DMS79 (cell line): ENCODE measurements around the gene CTSZ.
"Not testable (repeated sequence)": the region's sequence is repeated elsewhere in the genome, so short reads cannot be mapped to it uniquely, and the experiment has no call there.

Experiments used
- DNase-seq: peaks from one replicate; lab custom pipeline; 2025; lab: John Stamatoyannopoulos, UW

The CTSZ gene

DNA sequence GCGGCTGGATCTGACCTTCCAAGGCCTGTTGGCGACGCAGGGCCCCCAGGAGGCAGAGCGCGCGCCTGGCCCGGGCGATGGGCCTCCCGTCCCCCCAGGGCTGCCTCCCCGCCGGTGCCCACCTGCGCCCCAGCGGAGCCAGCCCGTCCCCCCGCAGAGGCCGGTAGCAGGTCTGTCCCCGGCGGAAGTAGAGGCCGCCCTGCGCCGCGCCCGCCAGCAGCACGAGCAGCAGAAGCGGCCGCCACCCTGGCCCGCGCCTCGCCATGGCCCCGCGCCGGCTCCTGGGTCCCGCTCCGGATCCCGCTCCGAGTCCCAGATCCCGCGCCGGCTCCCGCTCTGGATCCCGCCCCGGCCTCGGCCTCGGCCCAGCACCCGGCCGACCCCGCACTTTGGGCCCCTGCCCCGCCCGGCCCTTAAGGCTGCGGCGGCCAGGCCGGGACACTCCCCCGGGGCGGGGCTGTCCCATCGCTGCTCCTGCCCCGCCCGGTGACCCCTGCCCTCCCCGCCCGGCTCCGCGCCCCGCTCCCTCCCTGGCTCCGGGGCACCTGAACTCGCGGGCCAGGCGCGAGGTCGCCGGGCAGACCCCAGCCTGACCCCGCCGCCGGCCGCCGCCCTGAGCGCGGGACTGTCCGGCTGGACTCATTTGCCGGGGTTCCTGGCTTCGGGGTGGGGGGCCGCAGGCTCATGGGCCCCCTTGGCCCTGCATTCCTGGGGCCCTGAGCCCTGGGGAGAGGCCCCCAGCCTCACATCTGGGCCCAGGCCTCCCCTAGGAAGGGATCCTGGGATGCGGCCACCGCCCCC lies at the start of gene CTSZ:
TSS of gene CTSZ (minus strand) at position 391 of the 801 bp plus-strand sequence. CDS start at position 265, 126 bp downstream.
- no peak for DNase-seq

DNA sequence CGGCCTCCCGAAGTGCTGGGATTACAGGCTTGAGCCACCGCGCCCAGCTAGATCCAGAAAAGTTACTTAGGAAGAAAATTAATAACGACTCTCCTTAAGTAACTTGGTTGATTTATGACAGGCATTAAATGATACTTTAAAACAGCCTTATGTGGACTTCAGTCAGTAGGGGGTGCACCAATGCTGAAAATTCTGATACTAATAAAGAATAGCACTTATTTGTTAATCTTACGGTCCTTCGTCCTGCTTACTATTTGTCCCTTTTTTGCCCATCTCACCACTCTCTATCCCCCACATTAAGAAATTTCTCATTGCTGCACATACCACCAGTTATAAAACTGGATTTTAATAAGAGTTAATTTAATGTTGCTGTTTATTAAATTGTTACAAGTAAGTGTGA lies 48.2 kb upstream of the CTSZ start:
- DNase-seq, result no peak

DNA sequence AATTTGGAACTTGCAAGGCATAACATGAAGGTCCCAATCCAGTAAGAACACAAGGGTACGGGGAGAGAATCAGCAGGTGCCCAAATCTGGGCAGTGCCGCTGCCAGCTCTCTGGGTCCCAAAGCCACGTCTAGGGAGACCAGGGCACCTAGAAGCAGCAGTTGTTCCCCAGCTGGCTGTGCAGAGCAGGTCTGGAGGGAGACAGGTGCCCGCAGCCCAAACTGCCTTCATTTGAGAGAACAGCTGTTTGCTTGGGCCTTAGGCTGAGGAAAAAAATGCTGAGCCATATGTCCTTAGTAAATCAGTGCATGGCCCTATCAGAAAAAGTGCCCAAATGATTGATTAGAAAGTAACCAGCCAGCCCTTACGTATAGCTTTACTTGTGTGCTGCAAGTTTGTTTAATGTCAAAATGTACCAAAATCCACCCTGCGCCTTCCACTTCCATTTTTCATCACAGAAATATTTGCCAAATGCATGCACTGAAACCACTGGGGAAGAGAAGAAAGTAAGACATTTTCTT lies 44.7 kb upstream of the CTSZ start:
- DNase-seq, result no peak

DNA sequence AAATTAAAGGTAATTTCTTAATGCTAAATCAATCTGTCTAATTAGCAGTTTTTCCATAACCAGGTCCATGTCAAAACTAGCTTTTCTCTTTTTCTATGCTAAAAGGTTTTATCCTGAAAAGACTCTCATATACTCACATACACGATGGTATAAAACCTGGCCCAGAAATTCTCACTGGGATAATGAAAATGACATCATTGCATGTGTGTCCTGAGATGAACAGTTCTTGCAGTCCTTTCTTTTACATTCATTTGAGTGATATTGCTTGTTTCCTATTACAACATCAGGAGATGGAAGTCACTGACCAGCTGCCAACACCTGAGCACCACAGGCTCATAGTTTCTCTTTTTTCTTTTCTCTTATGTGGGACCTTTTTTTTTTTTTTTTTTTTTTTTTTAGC lies 43.4 kb upstream of the CTSZ start:
- no peak for DNase-seq

DNA sequence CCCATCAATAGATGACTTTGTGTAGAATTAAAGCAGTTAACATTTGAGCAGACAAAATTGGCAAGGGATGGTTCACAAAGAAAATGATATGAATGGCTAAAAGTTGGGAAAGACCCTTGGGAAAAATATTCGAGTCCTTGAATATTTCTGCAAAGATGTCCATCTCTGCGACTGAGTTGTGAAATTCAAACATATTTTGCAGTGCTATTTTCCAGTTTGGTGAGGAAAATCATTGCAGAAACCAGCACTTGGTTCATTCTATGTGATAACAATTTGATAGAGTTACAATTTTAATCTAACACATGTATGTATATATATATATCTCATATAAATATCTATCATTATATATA lies 41.6 kb upstream of the CTSZ start:
- DNase-seq, result no peak

DNA sequence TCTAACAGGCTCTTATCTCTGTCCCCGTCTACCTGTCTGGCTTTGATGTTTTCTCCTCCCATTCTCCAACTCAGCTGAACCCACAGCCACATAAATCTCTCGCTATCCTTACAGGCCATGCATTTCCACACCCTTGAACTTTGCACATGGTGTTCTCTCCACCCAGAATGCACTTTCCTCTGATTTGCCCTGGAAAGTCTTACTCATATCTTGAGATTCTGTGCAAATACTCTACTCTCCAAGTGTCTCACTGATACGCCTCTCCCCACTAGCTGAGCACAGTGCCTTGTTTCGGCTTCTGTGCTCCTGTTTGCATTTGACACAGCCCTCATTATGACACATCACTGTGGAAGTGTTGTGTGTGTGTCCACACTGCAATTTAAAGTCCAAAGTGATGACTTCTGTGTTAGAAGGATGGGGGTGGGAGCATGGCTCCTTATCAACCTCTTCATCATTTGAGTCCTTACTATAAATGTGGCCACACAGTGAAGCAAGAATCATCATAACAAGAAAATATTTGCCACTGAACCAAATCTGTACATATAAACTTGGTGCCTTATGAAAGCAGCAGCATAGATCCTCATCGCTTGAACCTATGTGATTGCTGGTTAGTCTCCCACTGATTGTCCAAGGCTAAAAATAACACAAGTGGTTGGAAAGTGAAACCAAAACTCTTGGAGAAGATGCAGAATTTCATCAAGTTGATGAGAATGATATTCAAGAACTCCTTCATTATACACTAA lies 41.1 kb upstream of the CTSZ start:
- no peak for DNase-seq

DNA sequence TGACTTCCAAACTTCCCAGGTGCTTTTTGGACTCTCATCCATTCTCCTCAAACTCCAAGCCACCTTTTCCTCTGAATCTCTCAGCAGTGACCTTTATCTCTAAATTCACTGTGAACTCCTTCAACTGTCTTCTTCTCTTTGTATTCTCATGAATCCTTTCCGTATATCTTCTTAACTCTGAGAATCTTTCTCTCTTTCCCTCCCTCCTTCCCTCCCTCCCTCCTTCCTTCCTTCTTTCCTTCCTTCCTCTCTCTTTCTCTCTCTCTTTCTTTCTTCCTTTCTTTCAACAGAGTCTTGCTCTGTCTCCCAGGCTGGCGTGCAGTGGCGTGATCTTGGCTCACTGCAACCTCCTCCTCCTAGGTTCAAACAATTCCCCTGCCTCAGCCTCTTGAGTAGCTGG lies 39.8 kb upstream of the CTSZ start:
- no peak for DNase-seq

DNA sequence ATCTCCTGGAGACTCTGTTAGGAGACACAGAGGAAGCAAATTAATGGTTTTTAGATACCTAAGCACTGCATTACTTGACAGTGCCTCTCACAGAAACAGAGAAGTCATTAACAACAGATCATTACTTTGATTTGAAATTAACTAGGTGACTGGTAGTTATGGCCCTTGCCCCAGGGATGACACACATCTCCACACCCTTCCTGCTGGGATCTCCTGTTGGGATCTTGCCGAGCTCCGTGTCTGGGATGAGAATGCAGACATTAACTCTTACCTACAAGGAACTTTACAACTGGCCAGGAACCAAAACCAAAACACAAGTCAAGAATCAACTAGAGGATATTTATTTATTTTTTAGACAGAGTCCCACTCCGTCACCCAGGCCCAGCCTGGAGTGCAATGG lies 37.7 kb upstream of the CTSZ start:
- DNase-seq, result no peak

DNA sequence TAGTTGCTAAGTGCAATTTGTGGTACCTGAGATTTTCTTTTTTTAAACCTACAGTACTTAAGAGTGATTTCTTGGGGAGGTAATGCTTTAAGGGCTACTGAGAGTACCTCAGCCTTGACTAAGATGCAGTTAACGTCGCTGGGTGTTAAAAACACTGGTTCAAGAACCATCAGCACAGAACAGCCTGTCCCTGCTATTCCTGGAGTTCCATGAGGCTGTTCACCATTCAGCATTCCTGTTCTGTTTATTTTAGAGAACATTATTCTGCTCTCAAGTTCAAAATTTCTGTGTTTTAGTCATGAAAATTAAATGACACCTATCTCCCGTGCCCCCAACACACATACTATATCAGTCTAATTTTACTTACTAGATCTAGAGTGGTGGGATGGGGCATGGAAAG lies 37.2 kb upstream of the CTSZ start:
- DNase-seq, result peak; percentile 59

DNA sequence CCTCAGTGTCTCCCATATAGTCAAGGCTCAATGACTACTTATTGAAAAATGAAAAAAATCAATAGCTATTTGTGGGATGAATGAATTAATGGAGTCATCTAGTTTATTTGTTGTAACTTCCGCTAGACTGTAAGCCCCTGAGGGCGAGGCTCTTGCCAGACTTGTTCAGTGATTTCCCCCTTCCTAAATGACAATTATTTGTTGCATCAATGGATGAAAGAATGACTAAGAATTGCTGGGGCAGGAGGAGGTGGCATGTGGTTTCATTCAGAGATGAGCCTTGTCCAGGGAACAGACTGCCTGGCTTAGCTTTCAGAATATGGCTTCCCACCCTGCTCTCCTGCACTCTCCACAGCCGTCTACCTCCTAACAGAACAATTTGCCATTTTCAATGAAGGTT lies 36.6 kb upstream of the CTSZ start:
- DNase-seq, result peak; percentile 25

DNA sequence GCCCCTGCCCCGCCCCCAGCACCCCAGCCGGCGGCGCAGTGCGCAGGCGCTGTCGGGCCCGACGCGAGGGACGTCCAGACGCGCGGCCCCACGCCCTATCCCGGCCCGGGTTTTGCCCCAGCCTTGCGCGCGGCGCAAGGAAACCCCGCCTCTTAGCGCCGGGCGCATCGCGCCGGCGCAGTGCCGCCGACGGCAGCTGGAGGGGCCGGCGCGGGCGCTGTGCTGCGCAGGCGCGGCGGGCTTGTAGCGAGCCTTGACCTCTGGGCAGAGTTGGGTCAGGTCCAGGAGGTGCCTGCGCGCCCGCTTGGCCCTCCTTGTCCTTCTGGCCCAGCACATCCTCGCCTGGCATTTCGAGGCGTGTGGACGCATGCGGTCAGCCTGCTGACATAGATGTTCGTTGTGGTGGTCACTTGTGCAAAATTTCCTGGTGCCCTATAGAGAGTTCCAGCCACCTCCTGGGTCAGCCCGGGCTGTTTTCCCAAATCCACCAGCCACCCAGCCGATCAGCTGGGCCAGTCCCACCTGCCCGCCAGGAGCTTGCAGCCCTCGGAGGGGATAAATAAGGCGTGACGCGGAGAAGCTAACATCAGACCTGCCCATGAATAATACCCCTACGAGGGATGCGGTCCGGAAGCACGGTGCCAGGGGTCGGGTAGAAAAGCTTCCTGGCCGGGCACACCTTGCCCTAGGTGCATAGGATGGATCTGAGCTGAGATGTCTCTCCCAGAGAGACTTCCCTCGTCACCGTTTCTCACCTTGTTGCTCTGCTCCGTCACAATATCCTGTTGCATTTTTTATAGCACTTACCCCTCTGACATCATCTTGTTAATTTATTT lies 36.0 kb upstream of the CTSZ start:
- DNase-seq, result peak; percentile 44

DNA sequence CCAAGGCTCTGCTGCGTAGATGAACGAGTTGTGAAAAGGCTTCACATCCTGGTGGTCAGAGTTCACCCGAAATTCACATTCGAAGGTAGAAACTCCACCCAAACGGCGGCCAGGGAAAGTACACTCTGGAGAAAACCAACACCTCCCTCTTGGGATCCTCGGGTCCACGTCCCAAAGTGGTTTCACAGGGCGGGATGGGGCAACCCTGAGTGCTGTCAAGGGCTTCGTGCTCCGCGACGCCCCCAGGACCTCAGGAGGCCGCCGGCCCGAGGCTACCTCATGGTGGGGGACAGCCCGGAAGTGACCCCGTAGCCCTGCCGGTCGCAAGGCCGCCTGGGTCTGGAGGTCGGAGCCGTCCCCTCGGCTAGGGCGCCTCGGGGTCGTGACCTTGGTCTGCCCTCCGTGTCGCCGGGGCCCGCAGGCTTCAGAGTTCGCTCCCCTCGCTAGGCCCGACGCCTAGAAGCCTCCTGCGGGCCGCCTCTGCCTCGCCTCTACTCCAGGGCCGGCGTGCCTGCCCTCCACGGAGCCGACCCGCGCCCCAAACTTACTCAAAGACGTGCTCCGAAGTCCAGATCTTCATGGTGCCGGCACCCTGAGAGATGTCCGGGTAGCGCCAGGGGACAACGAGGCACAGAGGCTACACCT lies 35.2 kb upstream of the CTSZ start, which contains the start of gene PRELID3B:
TSS of gene PRELID3B (minus strand) at position 636 of the 645 bp plus-strand sequence. CDS start at position 580, 56 bp downstream.
- DNase-seq, result no peak

DNA sequence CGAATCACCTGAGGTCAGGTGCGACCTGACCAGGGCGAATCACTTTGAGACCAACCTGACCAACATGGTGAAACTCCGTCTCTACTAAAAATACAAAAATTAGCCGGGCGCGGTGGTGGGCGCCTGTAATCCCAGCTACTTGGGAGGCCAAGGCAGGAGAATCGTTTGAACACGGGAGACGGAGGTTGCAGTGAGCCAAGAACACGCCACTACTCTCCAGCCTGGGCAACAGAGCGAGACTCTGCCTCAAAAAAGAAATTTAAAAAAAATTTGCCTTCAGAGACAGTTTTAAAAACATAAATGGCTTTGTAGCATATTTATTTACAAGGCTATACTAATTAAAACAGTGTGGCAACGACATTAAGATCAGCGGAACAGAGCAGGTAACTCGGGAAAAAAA lies 34.4 kb upstream of the CTSZ start:
- not testable (repeated sequence) for DNase-seq

DNA sequence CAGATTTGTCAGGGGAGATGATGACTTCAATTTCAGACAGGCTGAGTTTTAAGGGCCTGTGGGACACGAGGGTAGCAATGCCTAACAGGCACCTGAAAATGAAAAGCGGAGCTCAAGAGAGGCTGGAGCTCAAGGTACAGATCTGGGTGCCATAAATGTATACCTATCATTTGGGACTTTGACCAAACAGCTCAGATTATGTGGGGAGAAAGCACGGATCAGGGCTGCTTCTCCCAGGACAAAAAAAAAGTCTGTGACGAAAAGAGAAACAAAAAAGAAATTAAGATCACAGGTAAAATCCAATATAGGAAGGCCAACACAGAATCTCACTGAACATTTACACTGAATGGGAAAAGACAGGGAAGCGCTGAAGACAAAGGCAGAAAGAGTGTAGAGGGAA lies 33.6 kb upstream of the CTSZ start:
- DNase-seq, result no peak

DNA sequence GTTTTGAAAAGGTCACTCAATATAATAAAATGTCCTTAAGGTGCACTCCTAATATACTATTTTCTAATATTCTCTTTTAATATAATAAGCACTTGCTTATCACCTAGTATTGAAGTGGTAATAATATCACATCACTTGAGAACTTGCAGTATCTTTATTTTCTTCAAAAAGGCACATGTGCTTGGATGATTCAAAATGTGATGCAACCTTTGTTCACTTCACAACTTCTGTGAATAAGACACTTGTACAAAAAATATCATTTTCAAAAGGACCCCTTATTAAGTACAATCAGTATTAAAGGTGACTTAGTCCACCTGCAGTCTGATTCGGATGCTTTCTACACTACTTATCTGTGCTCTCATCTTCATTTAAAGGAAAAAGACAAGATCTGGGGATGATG lies 32.2 kb upstream of the CTSZ start:
- no peak for DNase-seq

DNA sequence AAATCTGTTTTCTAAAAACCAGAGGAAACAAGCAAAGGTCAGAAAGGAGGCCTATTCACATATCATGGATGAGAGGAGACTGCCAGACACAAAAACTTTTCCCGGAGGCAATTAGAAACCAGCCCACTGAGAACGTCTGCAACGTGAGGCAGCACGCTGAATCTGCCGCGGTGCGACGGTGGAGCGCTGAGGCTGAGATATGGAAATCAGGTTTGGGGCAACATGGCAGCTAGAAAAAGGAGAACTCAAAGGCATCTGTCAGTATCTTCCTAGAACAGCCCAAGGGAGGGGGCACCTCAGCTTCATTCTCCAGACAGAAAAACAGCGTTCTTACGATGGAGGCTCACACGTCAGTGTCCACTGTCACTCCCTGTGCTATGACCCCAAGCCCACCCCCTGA lies 30.3 kb upstream of the CTSZ start:
- DNase-seq, result no peak

DNA sequence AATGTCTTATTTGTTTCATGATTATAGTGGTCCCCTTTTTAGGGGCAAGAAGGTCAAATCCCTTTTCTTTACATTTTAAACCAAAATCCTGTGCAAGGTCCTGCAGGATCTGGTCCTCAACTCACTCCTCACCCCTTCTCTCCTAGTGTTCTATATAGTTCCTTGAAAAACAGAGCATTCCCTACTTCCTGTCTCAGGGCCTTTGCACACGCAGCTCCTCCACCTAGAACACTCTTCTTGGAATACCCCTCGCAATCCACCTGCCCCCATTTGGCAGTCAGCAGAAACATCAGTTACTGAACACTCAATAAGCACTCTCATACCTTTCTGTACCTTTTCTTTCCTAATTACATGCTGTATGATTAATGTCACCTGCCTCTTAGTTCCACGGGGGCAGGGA lies 28.3 kb upstream of the CTSZ start:
- no peak for DNase-seq

DNA sequence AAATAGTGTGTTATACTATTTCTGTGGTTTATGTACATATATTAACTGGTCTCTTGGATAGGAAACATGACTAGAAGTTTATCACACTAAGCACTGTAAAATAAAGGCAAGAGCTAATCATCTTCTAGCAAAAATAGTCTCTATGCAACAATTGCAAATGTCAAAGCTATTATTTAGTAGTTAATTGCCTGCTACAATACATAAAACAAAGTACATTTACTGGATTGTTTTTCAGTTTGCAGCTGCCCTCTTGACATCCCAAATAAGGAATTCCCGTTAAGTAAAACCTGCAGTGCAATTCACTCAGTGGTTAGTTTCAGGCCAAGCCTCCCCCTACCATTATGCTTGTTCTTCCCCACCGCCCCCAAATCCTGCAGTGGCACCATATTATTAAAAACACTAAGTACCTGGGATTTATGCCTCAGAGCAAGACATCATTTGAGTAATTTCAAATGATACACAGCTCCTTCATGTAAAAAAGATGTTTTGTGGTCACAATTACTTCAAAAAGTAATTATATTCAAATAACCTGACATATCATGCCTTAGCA lies 26.6 kb upstream of the CTSZ start:
- DNase-seq, result no peak

DNA sequence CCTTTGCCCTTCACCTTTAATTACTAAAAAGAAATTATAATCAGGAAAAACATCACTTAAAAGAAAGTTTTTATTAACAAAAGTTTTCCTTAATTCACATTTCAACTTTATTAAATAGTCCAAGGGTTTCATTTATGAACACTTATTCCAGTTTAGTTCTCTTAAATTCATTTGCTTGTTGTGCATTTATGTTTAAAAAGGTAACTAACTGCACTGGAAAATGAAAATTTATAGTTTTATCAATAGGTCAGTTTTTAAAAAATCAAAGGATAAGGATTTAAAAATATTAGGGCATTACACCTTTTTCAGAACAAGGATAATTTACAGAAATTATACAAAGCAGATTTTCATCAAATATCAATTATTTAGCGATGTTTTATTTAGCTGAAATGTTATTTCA lies 26.0 kb upstream of the CTSZ start:
- no peak for DNase-seq

DNA sequence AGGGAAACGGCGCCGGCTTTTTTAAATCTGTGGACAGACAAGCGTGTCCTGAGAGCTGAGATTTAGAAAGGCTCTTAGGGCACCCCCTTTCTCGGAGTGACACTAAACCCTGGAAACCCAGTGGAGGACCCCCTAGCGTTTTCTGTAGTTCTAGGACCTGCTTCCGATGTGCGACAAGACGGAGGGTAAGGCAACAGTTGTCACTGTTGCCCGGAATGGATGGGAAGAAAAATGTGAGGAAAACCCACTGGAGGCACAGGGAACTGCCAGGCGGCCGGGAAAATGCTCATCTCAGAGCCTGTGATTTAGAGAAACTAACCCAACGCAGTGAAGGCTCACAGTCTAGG lies 25.6 kb upstream of the CTSZ start:
- no peak for DNase-seq

DNA sequence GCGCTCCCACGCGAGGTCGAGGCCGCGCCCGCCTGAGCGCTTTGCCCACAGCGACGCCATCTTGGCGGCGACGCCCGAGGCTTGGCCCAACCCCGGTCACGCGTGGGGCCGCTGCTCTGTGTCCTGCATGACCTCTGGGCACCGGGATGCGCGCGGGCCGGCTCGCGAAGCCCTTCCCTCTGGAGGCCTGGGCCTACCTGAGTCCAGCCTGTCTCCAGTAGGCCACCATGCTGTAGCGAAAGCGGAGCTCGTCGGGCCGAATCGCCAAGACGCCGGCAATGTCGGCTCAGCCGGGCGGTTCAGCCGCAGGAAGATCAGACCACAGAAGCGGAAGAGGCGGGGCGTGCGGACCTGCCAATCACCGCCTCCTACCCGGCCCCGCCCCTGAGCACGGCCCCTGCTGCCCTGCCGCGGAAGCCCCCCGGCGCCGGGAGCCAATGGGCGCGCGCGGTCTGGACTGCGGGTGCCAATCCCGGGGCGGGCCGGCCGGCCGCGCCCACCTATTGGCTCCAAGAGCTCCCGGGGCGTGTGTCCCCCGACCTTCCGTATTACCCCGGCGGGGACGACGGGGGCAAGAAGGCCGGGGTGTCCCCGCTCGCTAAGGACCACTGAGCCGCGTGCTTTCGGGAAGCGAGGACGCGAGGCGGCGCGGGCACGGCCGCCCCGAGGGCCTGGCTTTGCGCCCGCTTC lies 25.1 kb upstream of the CTSZ start, which contains the start of gene ATP5F1E:
TSS of gene ATP5F1E (minus strand) at position 313 of the 690 bp plus-strand sequence. CDS start at position 229, 84 bp downstream.
- DNase-seq, result peak; percentile 62
